H1 (cell line): ENCODE results near the gene SCARB1. TPM values are rescaled to one million over a fixed set of nuclear protein-coding genes. Genes with fewer than 3 reads are reported as not detected.

Experiments
- CEBPB ChIP-seq: IDR thresholded peaks from 2 replicates; pipeline ENCODE4 v1.6.1; 2012; ENCODE audit warnings: low read depth, low read length
- RAD21 ChIP-seq, 2 experiments: IDR thresholded peaks in 1 of 2; conservative IDR thresholded peaks in 1 of 2; 2 replicates each; pipeline ENCODE4 v1.6.1; 2011; ENCODE audit warnings: low read depth in 2 of 2, low read length in 2 of 2, improper control_type of control experiment in 1 of 2, inconsistent platforms in 1 of 2, mild to moderate bottlenecking in 1 of 2, moderate library complexity in 1 of 2
- RBBP5 ChIP-seq: IDR thresholded peaks from 2 replicates; pipeline ENCODE4 v1.7.1; 2012; ENCODE audit warnings: low read depth, mild to moderate bottlenecking, inconsistent platforms, low read length, moderate library complexity, borderline replicate concordance
- polyA plus RNA-seq, 7 experiments: library from polyadenylated mRNA; depleted of rRNA in 3 of 7; stranded (reverse) in 5 of 7; unstranded in 2 of 7; fragments of >200 nt in 5 of 7; fragments of 200-250 nt in 2 of 7; gene quantifications; 1 replicate in 5 of 7; 2 replicates in 1 of 7; 4 replicates in 1 of 7; pipeline versions ENCODE4 v1.2.1 to v1.2.3, GENCODE V29; 2011 to 2013; ENCODE audit warnings: missing spikeins in 2 of 7, mixed read lengths in 2 of 7
- total RNA-seq: library from RNA; stranded (reverse); fragmentation: NEBNext Ultra II Directional; extraction: Animal tissue kit (Norgen Biotek cat#: 25700); gene quantifications from 2 replicates; pipeline ENCODE4 v1.2.1, GENCODE V29; 2021
- TF ChIP-seq, protein P1 (sequence below): IDR thresholded peaks from 2 replicates; pipeline ENCODE4 v1.6.1; 2012; ENCODE audit warnings: inconsistent platforms
- TF ChIP-seq, protein P2 (sequence below): IDR thresholded peaks from 2 replicates; pipeline ENCODE4 v1.6.1; 2012; ENCODE audit warnings: low read length, inconsistent platforms

Gene SCARB1
- total and polyA plus RNA-seq, 2 of the 8 experiments (the other 6 are each of a cell fraction or from before 2014, with no cell fraction given), result 45.3 to 57.1 TPM

DNA sequence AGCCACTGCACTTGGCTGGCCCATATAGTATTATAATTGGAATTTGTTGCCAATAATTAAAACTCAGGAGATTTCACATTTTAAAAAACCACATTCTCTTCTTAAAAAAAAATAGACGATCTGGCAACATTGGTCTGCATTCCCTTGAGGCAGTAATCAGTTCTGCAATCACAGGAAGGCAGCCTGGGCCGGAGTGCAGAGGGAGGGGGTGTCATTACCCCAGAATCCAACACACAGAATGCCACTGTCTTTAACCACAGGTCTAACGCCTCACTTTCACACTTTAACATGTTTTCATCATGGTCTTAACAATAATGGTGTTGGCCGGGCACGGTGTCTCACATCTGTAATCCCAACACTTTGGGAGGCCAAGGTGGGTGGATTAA lies 100.1 kb downstream of the SCARB1 start (continued):
- TF ChIP-seq RAD21 (IDR thresholded peaks at IDR 0.05 in 1 of 2, conservative IDR thresholded peaks at IDR 0.05 in 1 of 2; ENCODE audit: low read depth in 2 of 2, low read length in 2 of 2), result no peak
- TF ChIP-seq, protein P1, sequence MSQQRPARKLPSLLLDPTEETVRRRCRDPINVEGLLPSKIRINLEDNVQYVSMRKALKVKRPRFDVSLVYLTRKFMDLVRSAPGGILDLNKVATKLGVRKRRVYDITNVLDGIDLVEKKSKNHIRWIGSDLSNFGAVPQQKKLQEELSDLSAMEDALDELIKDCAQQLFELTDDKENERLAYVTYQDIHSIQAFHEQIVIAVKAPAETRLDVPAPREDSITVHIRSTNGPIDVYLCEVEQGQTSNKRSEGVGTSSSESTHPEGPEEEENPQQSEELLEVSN, result no peak
- TF ChIP-seq, protein P2, sequence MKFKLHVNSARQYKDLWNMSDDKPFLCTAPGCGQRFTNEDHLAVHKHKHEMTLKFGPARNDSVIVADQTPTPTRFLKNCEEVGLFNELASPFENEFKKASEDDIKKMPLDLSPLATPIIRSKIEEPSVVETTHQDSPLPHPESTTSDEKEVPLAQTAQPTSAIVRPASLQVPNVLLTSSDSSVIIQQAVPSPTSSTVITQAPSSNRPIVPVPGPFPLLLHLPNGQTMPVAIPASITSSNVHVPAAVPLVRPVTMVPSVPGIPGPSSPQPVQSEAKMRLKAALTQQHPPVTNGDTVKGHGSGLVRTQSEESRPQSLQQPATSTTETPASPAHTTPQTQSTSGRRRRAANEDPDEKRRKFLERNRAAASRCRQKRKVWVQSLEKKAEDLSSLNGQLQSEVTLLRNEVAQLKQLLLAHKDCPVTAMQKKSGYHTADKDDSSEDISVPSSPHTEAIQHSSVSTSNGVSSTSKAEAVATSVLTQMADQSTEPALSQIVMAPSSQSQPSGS, result no peak
- TF ChIP-seq CEBPB, result no peak
- TF ChIP-seq RBBP5, result no peak
